OCI-M1 (cell line): ENCODE measurements around the gene IFNL2.
"Not testable (repeated sequence)": the region's sequence is repeated elsewhere in the genome, so short reads cannot be mapped to it uniquely, and the experiment has no call there.

ENCODE experiments used
- DNase-seq: peaks from one replicate; lab custom pipeline; 2025; lab: John Stamatoyannopoulos, UW

IFNL2 gene

DNA sequence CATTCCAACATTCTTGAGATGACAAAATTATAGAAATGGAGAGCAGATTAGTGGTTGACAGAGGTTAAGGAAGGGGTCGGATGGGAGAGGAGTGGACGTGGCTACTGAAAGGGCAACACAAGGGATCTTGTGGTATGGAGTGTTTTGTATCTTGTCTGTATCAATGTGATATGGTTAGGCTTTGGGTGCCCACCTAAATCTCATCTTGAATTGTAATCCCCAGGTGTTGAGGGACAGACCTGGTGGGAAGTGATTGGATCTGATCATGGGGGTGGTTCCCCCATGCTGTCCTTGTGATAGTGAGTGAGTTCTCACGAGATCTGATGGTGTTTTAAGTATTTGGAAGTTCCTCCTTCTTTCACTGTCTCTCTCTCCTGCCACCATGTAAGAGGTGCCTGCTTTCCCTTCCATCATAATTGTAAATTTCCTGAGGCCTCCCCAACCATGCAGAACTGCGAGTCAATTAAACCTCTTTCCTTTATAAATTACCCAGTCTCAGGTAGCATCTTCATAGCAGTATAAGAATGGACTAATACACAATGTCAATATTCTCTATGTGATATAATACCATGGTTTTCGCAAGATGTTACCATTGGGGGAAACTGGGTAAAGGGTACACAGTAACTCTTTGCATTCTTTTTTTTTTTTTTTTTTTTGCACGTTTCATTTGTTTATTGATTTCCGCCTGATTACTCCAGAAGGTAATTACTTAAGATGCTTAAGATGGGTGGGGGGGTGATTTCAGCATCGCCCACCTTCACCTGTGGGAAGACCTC, 14.6 kb upstream of the IFNL2 start:
- peak; percentile 30 for DNase-seq

DNA sequence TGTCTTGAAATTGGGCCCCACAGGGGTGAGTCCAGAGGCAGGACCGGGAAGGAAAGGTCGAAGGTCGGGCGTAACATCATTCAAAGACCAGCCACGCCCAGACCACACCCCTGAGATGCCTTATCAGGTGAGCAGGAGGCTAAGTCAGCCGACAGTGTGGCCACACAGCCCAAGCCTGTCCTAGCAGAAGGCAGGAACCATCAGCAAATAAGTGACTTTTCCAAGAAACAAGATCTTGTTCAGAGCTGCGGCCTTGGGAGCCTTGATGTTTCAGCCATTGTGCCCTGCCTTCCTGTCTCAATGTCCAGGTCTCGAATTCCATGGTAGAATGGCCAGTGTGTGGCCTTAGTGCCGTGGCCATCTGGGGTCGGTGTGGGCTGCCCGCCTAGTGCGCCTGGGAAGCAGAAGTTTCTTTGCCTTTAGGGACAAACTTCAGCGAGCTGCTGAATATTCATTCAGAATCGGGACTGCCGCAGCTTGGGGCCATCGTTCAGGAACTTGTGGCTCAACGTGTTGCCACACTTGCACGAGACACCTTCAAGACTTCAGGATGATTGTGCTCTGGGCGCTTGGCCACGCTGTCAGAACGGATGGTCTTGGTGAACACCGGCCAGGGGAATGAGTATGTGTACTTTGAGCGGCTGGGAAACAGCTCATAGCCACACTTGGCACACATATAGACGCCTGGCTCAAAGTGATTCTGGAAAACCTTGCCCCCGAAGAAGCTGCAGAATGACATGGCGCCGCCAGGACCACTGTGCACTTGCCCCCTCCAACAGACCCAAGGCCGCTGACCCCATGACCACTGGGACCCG, 13.5 kb upstream of the IFNL2 start:
- DNase-seq = no peak

DNA sequence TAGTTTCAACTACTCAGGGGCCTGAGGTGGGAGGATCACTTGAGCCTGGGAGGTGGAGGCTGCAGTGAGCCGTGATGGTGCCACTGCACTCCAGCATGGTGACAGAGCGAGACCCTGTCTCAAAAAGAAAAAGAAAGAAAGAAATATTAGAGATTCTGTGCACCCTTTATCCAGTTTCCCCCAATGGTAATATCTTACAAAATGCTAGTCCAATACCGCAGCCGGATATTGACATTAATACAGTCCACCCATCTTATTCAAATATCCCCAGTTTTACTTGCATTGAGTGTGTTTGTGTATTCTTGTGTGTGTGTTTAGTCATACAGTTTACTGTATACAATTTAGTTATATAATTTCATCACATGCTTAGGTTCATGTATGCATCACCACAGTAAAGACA, 11.0 kb upstream of the IFNL2 start:
- DNase-seq = no peak

DNA sequence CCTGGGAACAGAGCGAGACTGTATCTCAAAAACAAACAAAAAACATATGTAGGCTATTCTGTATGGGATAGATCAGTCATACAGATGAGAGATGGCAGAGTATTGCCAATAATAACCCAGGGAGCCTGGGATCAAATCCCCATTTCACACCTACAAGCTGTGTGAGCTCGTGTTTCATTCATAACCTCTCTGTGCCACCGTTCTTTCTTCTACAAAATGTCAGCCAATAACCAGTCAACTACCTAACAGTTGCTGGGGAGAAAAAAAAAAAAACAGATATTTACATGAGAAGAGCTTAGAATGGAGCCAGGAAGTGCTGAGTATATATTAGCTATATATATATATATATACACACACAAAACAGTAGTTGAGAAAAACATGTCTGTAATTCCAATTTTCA, 6.5 kb upstream of the IFNL2 start:
- DNase-seq = no peak

DNA sequence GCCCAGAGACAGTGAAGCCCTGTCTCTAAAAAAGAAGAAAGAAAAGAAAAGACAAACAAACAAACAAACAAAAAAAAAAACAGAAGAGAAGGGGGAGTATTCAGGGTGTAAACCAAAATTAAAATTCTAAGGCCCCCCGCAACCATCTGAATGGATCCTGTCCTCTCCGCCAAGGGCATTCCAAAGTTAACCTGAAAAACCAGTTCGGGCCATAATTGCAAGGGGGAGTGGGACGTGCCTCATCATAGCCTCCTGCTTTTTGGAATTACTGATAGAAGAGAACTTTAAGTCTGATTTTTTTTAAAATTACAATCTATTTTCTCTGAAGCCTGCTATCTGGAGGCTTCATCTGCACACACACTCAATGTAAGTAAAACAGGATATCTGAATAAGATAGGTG, 5.7 kb upstream of the IFNL2 start:
- DNase-seq = no peak

DNA sequence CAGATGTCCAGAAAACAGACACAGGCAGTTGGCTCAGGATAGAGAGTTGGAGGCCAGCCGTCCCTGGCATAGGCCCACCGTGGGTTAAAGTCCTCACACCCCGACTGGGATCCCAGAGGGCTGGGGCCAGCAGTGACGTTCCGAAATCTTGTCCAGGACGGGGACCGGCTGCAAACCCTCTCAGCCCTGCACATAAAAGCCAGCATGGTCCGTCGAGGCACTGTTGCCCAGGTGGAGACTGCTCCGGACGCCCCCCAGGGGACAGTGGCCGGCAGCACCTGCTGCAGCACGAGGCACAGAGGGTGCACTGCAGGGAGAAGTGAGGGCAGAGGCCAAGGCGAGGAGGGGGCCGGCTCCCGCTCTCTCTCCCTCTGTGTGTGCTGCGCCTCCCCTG, 4.3 kb upstream of the IFNL2 start:
- no peak for DNase-seq

DNA sequence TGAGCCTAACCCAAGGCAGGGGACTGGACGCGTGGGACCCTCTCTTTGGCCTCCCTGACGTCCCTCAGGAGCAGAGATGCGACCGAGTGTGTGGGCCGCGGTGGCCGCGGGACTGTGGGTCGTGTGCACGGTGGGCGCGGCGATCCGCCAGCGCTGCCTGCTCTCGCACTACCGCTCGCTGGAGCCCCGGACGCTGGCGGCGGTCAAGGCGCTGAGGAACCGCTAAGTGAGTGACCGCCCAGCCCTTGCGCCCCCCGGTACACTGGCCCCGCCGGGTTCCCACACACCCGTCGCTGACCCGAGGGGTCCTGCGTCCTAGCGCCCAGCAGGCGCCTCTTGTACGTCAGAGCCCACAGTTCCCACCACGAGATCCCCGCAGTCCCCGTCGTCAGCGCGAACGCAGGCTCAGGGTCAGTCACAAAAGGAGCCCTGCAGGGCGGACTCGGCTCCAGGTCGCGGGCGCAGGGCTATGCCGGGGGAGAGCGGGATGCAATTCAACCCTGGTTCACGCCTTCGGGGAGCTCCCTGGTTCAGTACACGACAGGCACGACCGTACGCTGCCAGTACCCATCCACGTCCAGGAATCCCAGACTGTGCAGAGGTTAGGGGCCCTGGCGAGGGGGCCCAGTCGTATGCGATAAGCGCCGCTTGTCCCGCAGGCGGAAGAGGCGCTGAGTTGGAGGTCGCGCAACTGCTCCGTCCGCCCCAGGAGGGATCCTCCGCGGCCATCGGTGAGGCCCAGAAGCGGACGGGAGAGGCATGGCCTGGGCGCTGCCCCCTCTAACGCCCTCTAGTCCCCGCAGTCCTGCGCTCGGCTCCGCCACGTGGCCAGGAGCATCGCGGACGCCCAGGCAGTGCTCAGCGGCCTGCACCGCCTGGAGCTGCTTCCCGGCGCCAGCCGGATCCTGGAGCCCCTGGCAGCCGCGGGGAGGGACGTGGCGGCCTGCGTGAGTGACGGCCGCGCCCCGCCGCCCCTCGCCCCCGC, 3.6 kb upstream of the IFNL2 start:
- DNase-seq = no peak

DNA sequence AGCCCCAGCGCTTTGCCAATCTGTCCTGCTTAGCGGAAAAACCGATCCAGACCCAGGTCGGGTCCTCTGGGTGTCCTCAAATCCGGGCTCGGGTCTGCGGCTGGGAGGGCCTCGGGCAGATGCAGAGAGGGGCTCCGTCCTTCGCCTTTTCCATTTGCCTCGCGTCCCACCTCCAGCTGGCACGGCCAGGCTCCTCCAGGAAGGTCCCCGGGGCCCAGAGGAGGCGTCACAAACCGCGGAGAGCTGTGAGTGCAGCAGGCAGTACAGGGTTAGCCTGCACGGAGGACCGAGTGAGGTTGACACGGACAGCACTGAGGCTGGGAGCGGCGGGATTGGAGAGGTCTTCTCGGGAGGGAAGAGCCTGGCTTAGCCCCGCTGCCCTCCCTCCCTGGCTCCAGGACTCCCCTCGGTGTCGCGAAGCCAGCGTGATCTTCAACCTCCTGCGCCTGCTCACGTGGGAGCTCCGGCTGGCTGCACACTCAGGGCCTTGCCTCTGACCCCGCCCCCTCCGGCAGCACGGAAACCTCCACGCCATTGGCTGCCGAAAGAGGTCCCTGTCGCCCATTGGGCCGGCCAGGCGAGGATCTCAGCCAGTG, 2.8 kb upstream of the IFNL2 start:
- no peak for DNase-seq

DNA sequence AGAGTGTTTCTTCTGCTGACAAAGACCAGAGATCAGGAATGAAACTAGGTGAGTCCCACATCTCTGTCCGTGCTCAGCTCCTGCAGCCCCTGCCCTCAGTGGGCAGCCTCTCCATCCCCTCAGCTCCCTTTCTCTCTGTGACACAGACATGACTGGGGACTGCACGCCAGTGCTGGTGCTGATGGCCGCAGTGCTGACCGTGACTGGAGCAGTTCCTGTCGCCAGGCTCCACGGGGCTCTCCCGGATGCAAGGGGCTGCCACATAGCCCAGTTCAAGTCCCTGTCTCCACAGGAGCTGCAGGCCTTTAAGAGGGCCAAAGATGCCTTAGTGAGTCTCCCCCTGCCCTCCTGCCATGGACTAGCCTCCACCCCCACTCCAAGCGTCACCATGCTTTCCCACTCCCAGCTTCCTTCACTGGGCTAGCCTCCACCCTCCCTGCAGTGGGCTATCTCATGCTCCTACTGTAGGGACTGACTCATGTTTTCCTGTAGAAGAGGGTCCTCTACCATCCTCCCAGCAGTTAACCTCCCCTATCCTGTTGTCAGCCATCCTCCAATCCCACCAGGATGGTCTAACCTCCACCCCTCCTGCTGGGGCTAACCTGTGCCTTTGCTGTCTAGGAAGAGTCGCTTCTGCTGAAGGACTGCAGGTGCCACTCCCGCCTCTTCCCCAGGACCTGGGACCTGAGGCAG, 481 bp downstream of the IFNL2 start:
- not testable (repeated sequence) for DNase-seq

- not testable (repeated sequence) for DNase-seq
Measured at GRCh38 chr19:39269369-39269768, 1.2 kb downstream of the IFNL2 start.

DNA sequence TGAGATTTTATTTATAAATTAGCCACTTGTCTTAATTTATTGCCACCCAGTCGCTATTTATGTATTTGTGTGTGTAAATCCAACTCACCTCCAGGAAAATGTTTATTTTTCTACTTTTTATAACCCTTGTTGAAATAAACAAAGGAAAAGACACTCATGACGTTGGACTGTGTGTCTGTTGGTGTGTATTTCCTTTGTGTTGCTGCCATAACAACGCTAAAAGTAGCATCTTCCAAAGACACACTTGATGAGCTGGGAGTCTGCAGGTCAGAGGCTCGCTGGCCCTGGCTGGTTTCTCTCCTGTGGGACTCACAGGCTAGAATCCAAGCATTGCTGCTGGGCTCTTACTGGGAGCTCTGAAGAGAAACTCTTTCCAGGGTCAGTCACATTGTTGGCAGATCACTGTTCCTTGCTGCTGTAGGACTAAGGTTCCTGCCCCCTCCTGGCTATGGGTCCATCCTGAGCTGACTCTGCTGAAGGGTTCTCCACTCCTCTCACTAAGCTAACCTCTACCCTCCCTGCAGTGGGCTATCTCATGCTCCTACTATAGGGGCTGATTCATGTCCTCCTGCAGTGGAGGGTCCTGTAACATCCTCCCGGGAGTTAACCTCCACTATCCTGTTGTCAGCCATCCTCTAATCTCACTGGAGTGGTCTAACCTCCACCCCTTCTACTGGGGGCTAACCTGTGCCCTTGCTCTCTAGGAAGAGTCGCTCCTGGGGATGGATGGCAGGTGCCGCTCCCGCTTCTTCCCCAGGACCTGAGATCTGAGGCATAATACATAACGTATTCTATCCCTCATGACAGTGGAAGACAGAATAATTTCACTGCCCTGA, 2.1 kb downstream of the IFNL2 start:
- no peak for DNase-seq

DNA sequence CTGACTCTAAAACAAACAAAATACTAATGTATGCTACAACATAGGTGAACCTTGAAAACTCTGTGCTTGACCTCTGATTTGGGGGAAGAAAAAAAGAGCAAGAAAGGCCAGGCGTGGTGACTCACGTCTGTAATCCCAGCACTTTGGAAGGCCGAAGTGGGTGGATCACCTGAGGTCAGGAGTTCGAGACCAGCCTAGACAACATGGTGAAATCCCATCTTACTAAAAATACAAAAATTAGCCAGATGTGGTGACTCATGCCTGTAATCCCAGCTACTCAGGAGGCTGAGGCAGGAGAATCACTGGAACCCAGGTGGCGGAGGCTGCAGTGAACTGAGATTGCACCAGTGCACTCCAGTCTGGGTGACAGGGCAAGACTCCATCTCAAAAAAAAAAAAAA, 5.7 kb downstream of the IFNL2 start:
- DNase-seq = not testable (repeated sequence)

DNA sequence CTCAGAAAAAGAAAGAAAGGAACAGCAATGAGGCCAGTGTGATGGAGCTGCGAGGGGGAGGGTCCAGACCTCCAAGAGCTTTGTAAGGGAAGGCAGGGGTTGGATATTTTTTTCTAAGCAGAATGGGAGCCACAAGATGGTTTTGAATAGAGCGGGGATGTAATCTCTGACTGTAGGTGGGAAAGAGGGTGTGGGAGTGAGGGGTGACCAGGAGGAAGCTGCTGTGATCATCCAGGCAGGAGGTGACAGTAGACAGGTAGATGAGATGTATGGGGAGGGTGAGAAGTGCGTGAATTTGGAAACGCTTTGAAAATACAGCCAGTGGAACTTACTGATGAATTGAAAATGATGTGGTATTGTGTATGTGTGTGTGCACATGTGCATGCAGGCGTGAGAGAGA, 7.4 kb downstream of the IFNL2 start:
- no peak for DNase-seq

GRCh38 chr19:39276740-39277139, 8.5 kb downstream of the IFNL2 start:
- DNase-seq = no peak

- DNase-seq = peak; percentile 33
Measured at GRCh38 chr19:39277598-39277997, 9.4 kb downstream of the IFNL2 start.

- DNase-seq = no peak
Measured at GRCh38 chr19:39282021-39282420, 13.8 kb downstream of the IFNL2 start.

DNA sequence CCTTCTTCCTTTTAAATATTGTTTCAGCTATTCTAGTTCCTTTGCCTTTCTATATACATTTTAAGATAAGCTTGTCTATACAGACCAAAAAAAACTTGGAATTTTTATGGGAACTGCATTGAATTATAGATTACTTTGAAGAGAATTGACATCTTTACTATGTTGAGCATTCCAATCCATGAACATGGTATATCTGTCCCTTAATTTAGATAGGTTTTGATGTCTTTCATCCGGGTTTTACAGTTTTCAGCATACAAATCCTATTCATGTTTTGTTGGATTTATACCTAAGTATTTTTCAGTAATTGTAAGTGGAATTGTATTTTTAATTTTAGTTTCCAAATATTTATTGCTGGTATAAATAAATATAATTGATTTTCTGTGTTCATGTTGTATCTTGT, 15.8 kb downstream of the IFNL2 start:
- no peak for DNase-seq

GRCh38 chr19:39293394-39293793, 25.2 kb downstream of the IFNL2 start:
- no peak for DNase-seq

- no peak for DNase-seq
Measured at GRCh38 chr19:39296055-39296645, 28.0 kb downstream of the IFNL2 start, which contains the start of gene IFNL1. IFNL1 (plus strand) TSS chr19:39296407; CDS start chr19:39296422, 15 bp downstream.

DNA sequence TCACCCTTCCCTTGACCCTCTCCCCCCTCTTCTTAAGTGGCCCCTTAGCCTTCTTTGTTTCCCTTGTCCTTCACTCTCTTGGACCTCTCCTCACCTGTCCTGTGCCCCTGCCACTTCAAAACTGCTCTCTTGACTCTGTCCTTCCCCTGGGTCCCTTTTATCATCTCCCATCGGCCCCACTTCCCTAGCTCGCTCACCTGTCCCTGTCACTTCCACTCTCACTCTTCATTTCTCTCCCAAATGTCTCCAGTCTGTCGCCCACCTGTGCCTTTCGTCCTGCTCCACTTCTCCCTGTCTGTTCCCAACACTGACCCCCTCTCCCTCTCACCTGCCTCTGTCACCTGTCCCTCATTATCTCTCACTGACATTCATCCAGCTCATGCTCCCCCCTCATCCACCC, 28.7 kb downstream of the IFNL2 start:
- DNase-seq = no peak
